Stimulated activated CD8-positive, alpha-beta memory T cell treated with anti-CD3 and anti-CD28 coated beads, Interleukin-7, amount 100 ng/mL, for 4 hours (primary cell): ENCODE results near the gene GALNT15.

Experiments
- DNase-seq, 2 donors: peaks; one replicate each; pipeline ENCODE4 v3.0.0-alpha.2; 2020; ENCODE audit warnings: low read depth in 2 of 2

GALNT15 gene

GRCh38 chr3:16252988-16253387 lies 78.5 kb downstream of the GALNT15 start:
- no peak for DNase-seq

GRCh38 chr3:16253601-16254000 lies 79.1 kb downstream of the GALNT15 start:
- no peak for DNase-seq

GRCh38 chr3:16254916-16255315 lies 80.4 kb downstream of the GALNT15 start:
- no peak for DNase-seq

- no peak for DNase-seq
These were observed 80.8 kb downstream of the GALNT15 start for GRCh38 chr3:16255326-16255725.

GRCh38 chr3:16255726-16256125 lies 81.2 kb downstream of the GALNT15 start:
- no peak for DNase-seq

- DNase-seq: no peak
These were observed 82.8 kb downstream of the GALNT15 start for GRCh38 chr3:16257309-16257708.

DNA sequence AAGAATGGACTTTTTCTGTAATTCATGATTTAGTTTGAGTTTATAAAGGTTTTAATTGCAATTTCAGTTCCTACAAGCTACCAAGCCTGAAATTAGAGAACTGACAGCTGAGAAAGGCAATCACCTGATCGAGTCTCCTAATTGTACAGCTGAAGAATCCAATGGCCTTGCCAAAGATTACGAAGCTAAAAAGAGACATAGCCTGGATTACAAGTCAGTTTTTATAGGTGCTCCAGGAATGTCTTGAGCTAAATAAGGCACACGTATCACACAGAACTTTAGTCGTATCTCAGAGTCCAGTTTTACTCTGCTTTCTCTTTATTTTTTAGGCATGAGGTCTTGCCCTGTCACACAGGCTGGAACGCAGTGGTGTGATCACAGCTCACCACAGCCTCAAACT lies 83.7 kb downstream of the GALNT15 start:
- no peak for DNase-seq

DNA sequence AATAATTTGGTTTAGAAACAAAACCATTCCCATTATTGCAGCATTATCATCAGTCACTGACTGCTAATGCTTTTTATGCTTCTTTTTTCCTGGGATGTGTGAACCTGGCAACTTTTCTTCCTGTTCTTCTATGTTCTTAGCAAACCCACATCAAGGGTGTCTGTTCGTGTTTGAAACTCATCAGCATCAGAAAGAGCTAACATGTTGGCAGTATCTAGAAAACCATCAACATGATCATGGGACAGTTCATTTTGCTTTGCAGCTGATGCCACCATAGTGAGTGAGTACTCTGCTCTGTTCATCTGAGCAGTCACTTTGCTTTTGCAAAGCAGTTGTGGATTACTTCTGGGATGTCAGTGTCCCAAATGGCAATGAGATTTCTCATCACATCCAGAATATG lies 84.4 kb downstream of the GALNT15 start:
- no peak for DNase-seq

DNA sequence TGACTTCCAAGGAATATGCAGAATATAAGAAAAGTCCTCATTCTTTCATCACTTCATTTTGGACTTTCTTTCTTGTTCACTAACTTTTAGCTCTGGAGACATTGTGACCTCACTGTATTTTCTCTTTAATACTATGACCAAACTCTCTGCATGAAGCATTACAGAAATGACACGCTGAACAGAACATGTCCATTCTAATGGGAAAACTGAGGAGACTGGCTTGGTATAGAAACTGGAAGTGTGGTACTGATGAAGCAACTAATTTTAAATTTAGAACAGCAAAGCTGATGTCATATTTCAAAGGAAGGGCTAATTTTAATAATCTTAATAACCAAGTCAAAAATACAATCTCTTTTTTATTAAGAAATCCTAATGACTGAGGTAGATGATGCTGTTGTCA lies 85.6 kb downstream of the GALNT15 start:
- no peak for DNase-seq

GRCh38 chr3:16262174-16262573 lies 87.7 kb downstream of the GALNT15 start:
- DNase-seq: no peak

DNA sequence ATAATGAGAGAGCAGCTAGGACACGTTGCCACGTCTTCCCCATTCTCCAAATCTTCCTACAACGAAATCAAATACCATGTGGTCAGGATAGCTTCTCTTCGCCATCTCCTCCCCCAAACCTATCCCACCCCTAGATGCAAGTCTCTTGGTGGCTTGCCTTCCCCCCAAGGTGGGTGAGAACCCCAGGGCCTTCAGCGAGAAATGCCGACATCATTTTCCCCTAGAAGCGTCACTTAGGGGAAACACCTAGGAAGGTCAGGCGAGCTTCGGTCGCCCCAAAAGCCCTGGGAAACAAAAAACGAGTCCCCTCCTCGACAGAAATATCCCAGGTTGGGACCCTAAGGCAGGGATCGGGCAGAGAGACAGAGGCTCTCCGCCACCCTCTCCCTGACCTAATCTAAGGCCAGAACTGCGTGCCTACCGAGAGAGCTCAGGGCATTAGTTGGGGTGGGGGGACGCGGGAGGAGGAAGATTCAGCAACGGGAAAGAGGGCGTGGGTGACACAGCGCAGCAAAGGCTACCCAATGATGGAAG lies 89.8 kb downstream of the GALNT15 start:
- no peak for DNase-seq

DNA sequence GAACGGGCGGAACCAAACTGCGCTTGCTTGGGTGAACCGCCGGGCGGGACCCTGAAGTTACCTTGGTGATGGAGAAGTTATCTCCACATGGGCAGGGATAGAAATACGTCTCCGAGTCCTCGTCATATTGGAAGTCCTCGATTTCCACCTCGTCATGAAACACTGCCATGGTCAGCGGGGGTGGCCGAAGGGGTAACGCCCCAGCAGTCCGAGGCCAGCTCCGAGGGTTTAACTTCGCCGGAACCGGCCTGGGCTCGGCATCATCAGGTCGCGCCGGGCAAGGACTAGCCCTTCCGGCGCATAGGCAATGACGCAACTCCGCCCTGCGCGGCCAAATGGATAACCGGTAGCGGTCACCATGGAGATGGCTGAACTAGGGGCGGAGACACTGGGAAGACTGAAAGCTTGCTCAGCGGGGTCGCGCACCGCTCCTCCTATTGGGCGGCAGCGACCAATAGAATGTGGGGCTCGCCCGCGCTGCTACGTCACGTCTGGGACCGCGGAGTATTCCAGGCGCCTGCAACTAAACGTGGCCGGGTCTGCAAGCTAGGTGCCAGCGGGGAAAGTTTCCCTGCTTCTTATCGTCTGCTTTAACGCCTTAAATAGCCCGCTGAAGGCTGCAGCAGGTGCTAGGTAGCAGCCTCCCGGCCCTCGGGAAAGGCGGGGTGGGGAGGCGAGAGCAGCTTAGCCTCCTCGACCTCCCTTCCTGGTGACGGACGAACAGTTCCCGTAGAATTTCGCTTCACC lies 90.4 kb downstream of the GALNT15 start, which contains the start of the genes DPH3 and OXNAD1:
Gene DPH3, minus strand, starts transcription at position 236 of the 747 bp plus-strand sequence. Its CDS starts 67 bp downstream, at position 169.
Gene OXNAD1, plus strand, starts transcription at position 505 of the 747 bp plus-strand sequence. CDS start 5,741 bp downstream, outside the sequence.
- DNase-seq: peak; percentile 99

DNA sequence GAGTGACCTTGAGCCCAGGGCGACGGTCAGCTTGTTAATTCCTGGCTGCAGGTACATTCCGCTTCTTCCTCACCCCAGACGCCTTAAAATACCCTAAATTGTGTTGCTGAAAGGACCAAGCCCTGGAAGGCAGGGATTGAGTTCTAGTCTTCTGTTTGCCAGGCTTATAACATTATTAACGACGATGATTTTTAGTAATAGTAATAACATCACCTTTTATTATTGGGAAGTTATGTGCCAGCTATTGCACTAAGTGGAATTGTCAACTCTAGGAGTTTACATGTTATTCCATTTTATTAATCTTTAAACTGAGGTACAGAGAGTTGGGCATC lies 90.9 kb downstream of the GALNT15 start:
- no peak for DNase-seq

GRCh38 chr3:16266714-16267113 lies 92.2 kb downstream of the GALNT15 start:
- DNase-seq: no peak

GRCh38 chr3:16270855-16271254 lies 96.4 kb downstream of the GALNT15 start:
- no peak for DNase-seq

GRCh38 chr3:16272588-16272987 lies 98.1 kb downstream of the GALNT15 start:
- DNase-seq: no peak

GRCh38 chr3:16273867-16274266 lies 99.4 kb downstream of the GALNT15 start:
- no peak for DNase-seq

DNA sequence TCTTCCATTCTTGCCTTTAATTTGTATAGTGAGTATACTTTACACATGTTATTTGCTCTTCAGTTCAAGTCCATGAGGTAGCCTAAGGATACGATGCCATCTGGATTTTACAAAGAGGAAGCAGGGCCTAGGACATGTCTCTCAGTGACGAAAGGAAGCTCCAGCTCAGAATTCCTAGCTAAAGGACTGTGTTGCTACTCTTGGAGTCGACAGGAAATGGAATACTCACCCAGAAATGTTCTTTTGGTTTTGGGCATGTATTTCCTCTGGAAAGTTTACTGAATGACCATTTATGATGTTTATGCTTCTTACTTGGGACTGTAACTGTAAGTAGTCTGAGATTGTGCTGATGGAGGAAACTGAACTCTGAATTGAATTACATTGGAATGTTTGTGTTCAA lies 103.0 kb downstream of the GALNT15 start:
- no peak for DNase-seq

- no peak for DNase-seq
These were observed 104.7 kb downstream of the GALNT15 start for GRCh38 chr3:16279010-16279801.

DNA sequence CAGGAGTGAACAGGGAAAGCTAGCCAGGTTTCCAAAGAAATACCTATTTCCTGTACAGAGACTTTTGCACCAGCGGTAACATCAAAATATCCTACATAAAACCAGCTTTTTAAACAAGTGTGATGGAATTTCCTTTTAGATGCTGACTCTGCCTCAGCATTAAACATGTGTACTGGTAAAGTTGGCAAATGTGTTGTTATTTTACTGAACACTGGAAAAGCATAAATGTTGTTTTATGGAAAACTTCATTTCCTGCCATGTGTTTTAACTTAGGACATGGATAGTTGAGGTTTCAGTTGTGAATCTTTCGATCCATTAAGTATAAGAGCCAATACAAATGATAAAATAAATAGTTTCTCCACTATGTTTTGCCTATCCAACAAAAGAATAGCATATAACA lies 106.2 kb downstream of the GALNT15 start:
- no peak for DNase-seq
